ENCODE data around the gene LBHD1. TPM values are rescaled to one million over a fixed set of nuclear protein-coding genes. Genes with fewer than 3 reads are reported as not detected.

Gene LBHD1
- total and polyA plus RNA-seq, 2 of the 4 experiments (the other 2 are of a cell fraction), result 1.6 to 4.0 TPM

DNA sequence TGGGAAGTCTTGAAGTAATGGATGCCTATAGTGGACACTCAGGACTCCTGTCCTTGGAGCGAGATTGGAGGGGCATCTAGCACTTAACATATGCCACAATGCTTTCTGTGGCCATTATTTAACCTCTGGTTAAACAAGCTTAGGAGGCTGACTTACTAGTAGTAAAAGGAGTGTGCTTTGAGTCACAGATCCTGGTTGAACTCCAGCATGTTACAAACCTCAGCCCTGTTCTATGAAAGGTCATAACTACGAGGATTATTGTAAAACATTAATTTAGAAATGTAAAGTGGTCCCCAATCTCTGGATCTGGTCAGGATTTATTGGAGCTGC, 1.1 kb upstream of the LBHD1 start:
- H3K18ac ChIP-seq (ENCODE audit: low read depth, low read length), result no peak overlapping the region
- H2BK120ac ChIP-seq (ENCODE audit: low read depth, low read length), result no peak overlapping the region
- H2BK5ac ChIP-seq (ENCODE audit: low read depth, low read length, poor library complexity, severe bottlenecking), result no peak overlapping the region
- POLR2A ChIA-PET (ENCODE audit: unreplicated experiment), result interaction anchor here (0.6 kb wide), 1 partner anchor 159 kb away, joined by 4 read pairs; no protein-coding TSS in a partner anchor
- H3K4me3 ChIP-seq (ENCODE audit: insufficient read depth, low read depth, low read length), result no peak overlapping the region
- CTCF ChIA-PET, result interaction anchor here (0.5 kb wide), 1 partner anchor 87 kb away, joined by 3 read pairs; no protein-coding TSS in a partner anchor
- peak; percentile 30 for DNase-seq
- H3K56ac ChIP-seq (ENCODE audit: extremely low read depth, insufficient read depth, low read length), result no peak overlapping the region
- no peak overlapping the region for H4K5ac ChIP-seq (ENCODE audit: low read depth, low read length)
- H3K4me1 ChIP-seq (ENCODE audit: control insufficient read depth, insufficient read depth, low read length), result peaks cover 7% of the 10 kb centered on the region
- in situ Hi-C loops (cut with MboI; ENCODE audit: low sequenced_read_pairs), result no loop called here
- no peak overlapping the region for H4K91ac ChIP-seq (ENCODE audit: insufficient read depth, low read depth, low read length)
- no peak overlapping the region for H2BK20ac ChIP-seq (ENCODE audit: low read depth, low read length)
- no peak overlapping the region for H3K4ac ChIP-seq (ENCODE audit: low read depth, low read length)
- no TSS peak for BruUV-seq (replicated peaks)
- H2AFZ ChIP-seq (replicated peaks; ENCODE audit: low read length, poor library complexity), result no peak overlapping the region
- no peaks in the 10 kb centered on the region for H4K20me1 ChIP-seq (ENCODE audit: insufficient read depth, low read length)
- H3K4me2 ChIP-seq (ENCODE audit: low read depth, low read length), result 0 out of 2 replicates have a peak overlapping the region, but pooled peaks have one; percentile 7
- H3K9me1 ChIP-seq (ENCODE audit: insufficient read depth, low read length), result no peaks in the 10 kb centered on the region
- H4K8ac ChIP-seq (ENCODE audit: low read depth in 2 of 2, low read length in 2 of 2), result no peak overlapping the region
- ATAC-seq (ENCODE audit: low read depth), result no peak
- H2AK9ac ChIP-seq (replicated peaks; ENCODE audit: low read depth, low read length, poor library complexity), result no peak overlapping the region
- TF ChIP-seq, protein P1, sequence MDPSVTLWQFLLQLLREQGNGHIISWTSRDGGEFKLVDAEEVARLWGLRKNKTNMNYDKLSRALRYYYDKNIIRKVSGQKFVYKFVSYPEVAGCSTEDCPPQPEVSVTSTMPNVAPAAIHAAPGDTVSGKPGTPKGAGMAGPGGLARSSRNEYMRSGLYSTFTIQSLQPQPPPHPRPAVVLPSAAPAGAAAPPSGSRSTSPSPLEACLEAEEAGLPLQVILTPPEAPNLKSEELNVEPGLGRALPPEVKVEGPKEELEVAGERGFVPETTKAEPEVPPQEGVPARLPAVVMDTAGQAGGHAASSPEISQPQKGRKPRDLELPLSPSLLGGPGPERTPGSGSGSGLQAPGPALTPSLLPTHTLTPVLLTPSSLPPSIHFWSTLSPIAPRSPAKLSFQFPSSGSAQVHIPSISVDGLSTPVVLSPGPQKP (IDR thresholded peaks at IDR 0.05; ENCODE audit: borderline replicate concordance, low read depth, low read length), result no peak
- TF ChIP-seq CHD1 (IDR thresholded peaks at IDR 0.05; ENCODE audit: low read depth, low read length) (no peak), NFE2L2 (IDR thresholded peaks at IDR 0.05; ENCODE audit: low read depth, low read length) (no peak), MAFK (IDR thresholded peaks at IDR 0.05; ENCODE audit: low read depth, low read length) (no peak), RAD21 (IDR thresholded peaks at IDR 0.05; ENCODE audit: low read length) (no peak), MXI1 (IDR thresholded peaks at IDR 0.05; ENCODE audit: borderline replicate concordance, low read depth, low read length) (no peak), POLR2A (IDR thresholded peaks at IDR 0.05; ENCODE audit: low read depth, low read length) (no peak)
- H3K27me3 ChIP-seq (ENCODE audit: control insufficient read depth, insufficient read depth, low read length), result no peaks in the 10 kb centered on the region
- peaks cover 19% of the 10 kb centered on the region for H3K36me3 ChIP-seq (ENCODE audit: control insufficient read depth, insufficient read depth, low read length)
- WGBS, 2 experiments (ENCODE audit: extremely low coverage in 2 of 2, insufficient read length in 1 of 2), result no CpG with 5 or more reads among the region's 2 CpGs
- peak overlapping the region; percentile 32; the same call in 1 of the 2 replicates for H3K9ac ChIP-seq (ENCODE audit: low read depth, low read length)
- peak overlapping the region; percentile 29; the same call in 1 of the 2 replicates for H3K23ac ChIP-seq (ENCODE audit: low read depth, low read length)
- intact Hi-C loops (cut with micrococcal nuclease), result no loop called here
- no peak overlapping the region for H2BK15ac ChIP-seq (ENCODE audit: low read depth, low read length)
- H3K14ac ChIP-seq (replicated peaks; ENCODE audit: low read depth, low read length), result no peak overlapping the region
- H3K27ac ChIP-seq (ENCODE audit: insufficient read depth, low read length), result no peak overlapping the region
- H3K9me3 ChIP-seq (ENCODE audit: control insufficient read depth, insufficient read depth, low read length), result no peaks in the 10 kb centered on the region
- H3K79me1 ChIP-seq (ENCODE audit: low read depth in 1 of 2, low read length in 2 of 2), result peaks cover 16 to 49% of the 10 kb centered on the region in 2 experiments; a peak in 3 of 4 replicates
- 0 out of 2 replicates have a peak overlapping the region, but pooled peaks have one; percentile 76 for H2AK5ac ChIP-seq (ENCODE audit: low read depth, low read length)
- dilution Hi-C loops (cut with HindIII; ENCODE audit: low sequenced_read_pairs, unreplicated experiment), result no loop called here
